AG09319 (cell line): ENCODE results near the gene LYPD6.

Source experiments
- DNase-seq: peaks from one replicate; pipeline ENCODE4 v3.0.0-alpha.2; 2010; ENCODE audit warnings: low read depth; ENCODE audit errors: extremely low read depth
- CTCF ChIP-seq: IDR thresholded peaks from 2 replicates; pipeline ENCODE4 v1.5.1; 2011; ENCODE audit warnings: low read depth, mild to moderate bottlenecking, inconsistent platforms, low read length, moderate library complexity

The LYPD6 gene

GRCh38 chr2:149330127-149331022, at the start of gene LYPD6:
Gene LYPD6, plus strand, starts transcription at chr2:149330587. Its CDS starts 107,122 bp downstream, at chr2:149437709.
- no peak for TF ChIP-seq CTCF
- peak; percentile 35 for DNase-seq

GRCh38 chr2:149281441-149281840, 48.9 kb upstream of the LYPD6 start:
- TF ChIP-seq CTCF: no peak
- DNase-seq: no peak

GRCh38 chr2:149290662-149291061, 39.7 kb upstream of the LYPD6 start:
- DNase-seq: no peak
- no peak for TF ChIP-seq CTCF

- no peak for TF ChIP-seq CTCF
- DNase-seq: no peak
These were observed 38.5 kb upstream of the LYPD6 start for GRCh38 chr2:149291881-149292280.

- DNase-seq: no peak
- TF ChIP-seq CTCF: no peak
These were observed 34.4 kb upstream of the LYPD6 start for GRCh38 chr2:149296031-149296430.

- DNase-seq: no peak
- no peak for TF ChIP-seq CTCF
These were observed 23.4 kb upstream of the LYPD6 start for GRCh38 chr2:149307014-149307413.

- DNase-seq: no peak
These were observed 20.0 kb upstream of the LYPD6 start for GRCh38 chr2:149310349-149310748.

More at GRCh38 chr2:149310349-149310748, 20.0 kb upstream of the LYPD6 start:
- TF ChIP-seq CTCF: no peak
